GM08714 (cell line): Measurements from ENCODE around the gene SELENOI.
"Not testable (repeated sequence)": the region's sequence is repeated elsewhere in the genome, so short reads cannot be mapped to it uniquely, and the experiment has no call there.

Source experiments
- H3K4me3 ChIP-seq: fragments of 200-500 bp; sonication (Bioruptor generic); 2 replicates; pipeline ENCODE4 v1.5.1; 2014; ENCODE audit warnings: mild to moderate bottlenecking, low read length, inconsistent platforms
- ZNF274 ChIP-seq: IDR thresholded peaks from 2 replicates; pipeline ENCODE4 v1.6.1; 2012; ENCODE audit warnings: mild to moderate bottlenecking, low read depth, low read length

The SELENOI gene

GRCh38 chr2:26359886-26360473 lies 14.0 kb downstream of the SELENOI start:
- no peak for TF ChIP-seq ZNF274
- no peak overlapping the region for H3K4me3 ChIP-seq

GRCh38 chr2:26363323-26363722 lies 17.4 kb downstream of the SELENOI start:
- no peak overlapping the region for H3K4me3 ChIP-seq

GRCh38 chr2:26363958-26364357 lies 18.0 kb downstream of the SELENOI start:
- no peak overlapping the region for H3K4me3 ChIP-seq
- no peak for TF ChIP-seq ZNF274

More at GRCh38 chr2:26363323-26363722, 17.4 kb downstream of the SELENOI start:
- TF ChIP-seq ZNF274 = no peak

GRCh38 chr2:26364669-26365068 lies 18.7 kb downstream of the SELENOI start:
- no peak overlapping the region for H3K4me3 ChIP-seq
- TF ChIP-seq ZNF274 = no peak

- no peak overlapping the region for H3K4me3 ChIP-seq
- TF ChIP-seq ZNF274 = no peak
Measured at GRCh38 chr2:26366957-26367356, 21.0 kb downstream of the SELENOI start.

- not testable (repeated sequence) for H3K4me3 ChIP-seq
Measured at GRCh38 chr2:26369664-26370063, 23.7 kb downstream of the SELENOI start.

- H3K4me3 ChIP-seq = not testable (repeated sequence)
Measured at GRCh38 chr2:26370909-26371308, 25.0 kb downstream of the SELENOI start.

GRCh38 chr2:26376799-26377198 lies 30.9 kb downstream of the SELENOI start:
- no peak for TF ChIP-seq ZNF274
- H3K4me3 ChIP-seq = no peak overlapping the region

- TF ChIP-seq ZNF274 = no peak
- no peak overlapping the region for H3K4me3 ChIP-seq
Measured at GRCh38 chr2:26380281-26380680, 34.3 kb downstream of the SELENOI start.

GRCh38 chr2:26382564-26382963 lies 36.6 kb downstream of the SELENOI start:
- no peak for TF ChIP-seq ZNF274
- no peak overlapping the region for H3K4me3 ChIP-seq

- H3K4me3 ChIP-seq = no peak overlapping the region
- no peak for TF ChIP-seq ZNF274
Measured at GRCh38 chr2:26384183-26384582, 38.2 kb downstream of the SELENOI start.

- no peak for TF ChIP-seq ZNF274
- H3K4me3 ChIP-seq = no peak overlapping the region
Measured at GRCh38 chr2:26384597-26384996, 38.7 kb downstream of the SELENOI start.

- H3K4me3 ChIP-seq = no peak overlapping the region
- no peak for TF ChIP-seq ZNF274
Measured at GRCh38 chr2:26387189-26387588, 41.2 kb downstream of the SELENOI start.

GRCh38 chr2:26394694-26395093 lies 48.8 kb downstream of the SELENOI start:
- H3K4me3 ChIP-seq = no peak overlapping the region
- TF ChIP-seq ZNF274 = no peak

GRCh38 chr2:26395394-26395793 lies 49.5 kb downstream of the SELENOI start:
- TF ChIP-seq ZNF274 = no peak
- no peak overlapping the region for H3K4me3 ChIP-seq

- TF ChIP-seq ZNF274 = no peak
- H3K4me3 ChIP-seq = no peak overlapping the region
Measured at GRCh38 chr2:26396734-26397298, 50.9 kb downstream of the SELENOI start.
